ENCODE measurements around the gene CELF5.

DNA sequence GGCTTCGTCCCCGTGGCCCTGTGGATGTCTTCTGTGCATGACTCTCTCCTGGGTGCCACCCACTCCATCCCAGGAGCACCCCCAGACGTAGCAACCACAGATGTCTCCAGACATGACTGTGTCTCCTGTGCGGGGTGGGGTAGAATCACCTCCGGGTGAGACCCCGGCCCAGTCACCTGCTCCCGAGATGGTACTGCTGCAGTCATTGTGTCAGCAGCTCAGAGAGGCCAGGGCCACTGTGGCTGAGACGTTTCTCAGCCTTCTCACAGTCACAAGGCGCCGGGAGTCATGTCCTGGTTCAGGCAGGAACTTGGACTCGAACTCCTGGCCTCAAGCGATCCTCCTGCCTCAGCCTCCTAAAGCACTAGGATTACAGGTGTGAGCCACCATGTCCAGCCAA lies 22.1 kb upstream of the CELF5 start:
- TF ChIP-seq POLR2A (IDR thresholded peaks at IDR 0.05), result no peak
- TF ChIP-seq, protein P1, sequence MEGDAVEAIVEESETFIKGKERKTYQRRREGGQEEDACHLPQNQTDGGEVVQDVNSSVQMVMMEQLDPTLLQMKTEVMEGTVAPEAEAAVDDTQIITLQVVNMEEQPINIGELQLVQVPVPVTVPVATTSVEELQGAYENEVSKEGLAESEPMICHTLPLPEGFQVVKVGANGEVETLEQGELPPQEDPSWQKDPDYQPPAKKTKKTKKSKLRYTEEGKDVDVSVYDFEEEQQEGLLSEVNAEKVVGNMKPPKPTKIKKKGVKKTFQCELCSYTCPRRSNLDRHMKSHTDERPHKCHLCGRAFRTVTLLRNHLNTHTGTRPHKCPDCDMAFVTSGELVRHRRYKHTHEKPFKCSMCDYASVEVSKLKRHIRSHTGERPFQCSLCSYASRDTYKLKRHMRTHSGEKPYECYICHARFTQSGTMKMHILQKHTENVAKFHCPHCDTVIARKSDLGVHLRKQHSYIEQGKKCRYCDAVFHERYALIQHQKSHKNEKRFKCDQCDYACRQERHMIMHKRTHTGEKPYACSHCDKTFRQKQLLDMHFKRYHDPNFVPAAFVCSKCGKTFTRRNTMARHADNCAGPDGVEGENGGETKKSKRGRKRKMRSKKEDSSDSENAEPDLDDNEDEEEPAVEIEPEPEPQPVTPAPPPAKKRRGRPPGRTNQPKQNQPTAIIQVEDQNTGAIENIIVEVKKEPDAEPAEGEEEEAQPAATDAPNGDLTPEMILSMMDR (IDR thresholded peaks at IDR 0.05), result no peak
